Measurements from ENCODE around the gene TTLL7. TPM values are rescaled to one million over a fixed set of nuclear protein-coding genes. Genes with fewer than 3 reads are reported as not detected.

Gene TTLL7
- total RNA-seq, 1 experiment from 2014 or later = 7.9 TPM

DNA sequence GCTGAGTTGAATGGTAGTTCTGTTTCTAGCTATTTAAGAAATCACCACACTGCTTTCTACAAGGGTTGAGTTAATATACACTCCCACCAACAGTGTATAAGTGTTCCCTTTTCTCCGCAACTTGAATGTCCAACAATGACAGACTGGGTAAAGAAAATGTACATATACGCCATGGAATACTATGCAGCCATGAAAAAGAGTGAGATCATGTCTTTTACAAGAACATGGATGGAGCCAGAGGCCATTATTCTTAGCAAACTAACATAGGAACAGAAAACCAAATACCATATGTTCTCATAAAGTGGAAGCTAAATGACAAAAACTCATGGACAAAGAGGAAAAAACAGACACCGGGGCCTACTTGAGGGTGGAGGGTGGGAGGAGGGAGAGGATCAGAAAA, 14.8 kb upstream of the TTLL7 start (continued):
- no peak for TF ChIP-seq FOXK1 (CRISPR knock-in tag; IDR thresholded peaks at IDR 0.05)
- no peak for TF ChIP-seq FOXP1 (CRISPR knock-in tag; IDR thresholded peaks at IDR 0.05; ENCODE audit: borderline replicate concordance)
- TF ChIP-seq NFE2L1 (CRISPR knock-in tag; IDR thresholded peaks at IDR 0.05) = no peak
- TF ChIP-seq MLX (CRISPR knock-in tag; IDR thresholded peaks at IDR 0.05) = no peak
- TF ChIP-seq, protein P1, sequence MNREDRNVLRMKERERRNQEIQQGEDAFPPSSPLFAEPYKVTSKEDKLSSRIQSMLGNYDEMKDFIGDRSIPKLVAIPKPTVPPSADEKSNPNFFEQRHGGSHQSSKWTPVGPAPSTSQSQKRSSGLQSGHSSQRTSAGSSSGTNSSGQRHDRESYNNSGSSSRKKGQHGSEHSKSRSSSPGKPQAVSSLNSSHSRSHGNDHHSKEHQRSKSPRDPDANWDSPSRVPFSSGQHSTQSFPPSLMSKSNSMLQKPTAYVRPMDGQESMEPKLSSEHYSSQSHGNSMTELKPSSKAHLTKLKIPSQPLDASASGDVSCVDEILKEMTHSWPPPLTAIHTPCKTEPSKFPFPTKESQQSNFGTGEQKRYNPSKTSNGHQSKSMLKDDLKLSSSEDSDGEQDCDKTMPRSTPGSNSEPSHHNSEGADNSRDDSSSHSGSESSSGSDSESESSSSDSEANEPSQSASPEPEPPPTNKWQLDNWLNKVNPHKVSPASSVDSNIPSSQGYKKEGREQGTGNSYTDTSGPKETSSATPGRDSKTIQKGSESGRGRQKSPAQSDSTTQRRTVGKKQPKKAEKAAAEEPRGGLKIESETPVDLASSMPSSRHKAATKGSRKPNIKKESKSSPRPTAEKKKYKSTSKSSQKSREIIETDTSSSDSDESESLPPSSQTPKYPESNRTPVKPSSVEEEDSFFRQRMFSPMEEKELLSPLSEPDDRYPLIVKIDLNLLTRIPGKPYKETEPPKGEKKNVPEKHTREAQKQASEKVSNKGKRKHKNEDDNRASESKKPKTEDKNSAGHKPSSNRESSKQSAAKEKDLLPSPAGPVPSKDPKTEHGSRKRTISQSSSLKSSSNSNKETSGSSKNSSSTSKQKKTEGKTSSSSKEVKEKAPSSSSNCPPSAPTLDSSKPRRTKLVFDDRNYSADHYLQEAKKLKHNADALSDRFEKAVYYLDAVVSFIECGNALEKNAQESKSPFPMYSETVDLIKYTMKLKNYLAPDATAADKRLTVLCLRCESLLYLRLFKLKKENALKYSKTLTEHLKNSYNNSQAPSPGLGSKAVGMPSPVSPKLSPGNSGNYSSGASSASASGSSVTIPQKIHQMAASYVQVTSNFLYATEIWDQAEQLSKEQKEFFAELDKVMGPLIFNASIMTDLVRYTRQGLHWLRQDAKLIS (CRISPR knock-in tag; IDR thresholded peaks at IDR 0.05; ENCODE audit: borderline replicate concordance) = no peak
- TF ChIP-seq, protein P2, sequence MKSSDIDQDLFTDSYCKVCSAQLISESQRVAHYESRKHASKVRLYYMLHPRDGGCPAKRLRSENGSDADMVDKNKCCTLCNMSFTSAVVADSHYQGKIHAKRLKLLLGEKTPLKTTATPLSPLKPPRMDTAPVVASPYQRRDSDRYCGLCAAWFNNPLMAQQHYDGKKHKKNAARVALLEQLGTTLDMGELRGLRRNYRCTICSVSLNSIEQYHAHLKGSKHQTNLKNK (CRISPR knock-in tag; IDR thresholded peaks at IDR 0.05) = no peak
- TF ChIP-seq SOX15 (CRISPR knock-in tag; IDR thresholded peaks at IDR 0.05) = no peak

- TF ChIP-seq JAZF1 (CRISPR knock-in tag; IDR thresholded peaks at IDR 0.05) (no peak), PRDM15 (CRISPR knock-in tag; IDR thresholded peaks at IDR 0.05) (no peak), NR3C1 (CRISPR knock-in tag; conservative IDR thresholded peaks at IDR 0.05; ENCODE audit: low read depth) (no peak), GABPB1 (CRISPR knock-in tag; IDR thresholded peaks at IDR 0.05) (no peak), GTF2I (CRISPR knock-in tag; conservative IDR thresholded peaks at IDR 0.05) (no peak)
- TF ChIP-seq, protein P3, sequence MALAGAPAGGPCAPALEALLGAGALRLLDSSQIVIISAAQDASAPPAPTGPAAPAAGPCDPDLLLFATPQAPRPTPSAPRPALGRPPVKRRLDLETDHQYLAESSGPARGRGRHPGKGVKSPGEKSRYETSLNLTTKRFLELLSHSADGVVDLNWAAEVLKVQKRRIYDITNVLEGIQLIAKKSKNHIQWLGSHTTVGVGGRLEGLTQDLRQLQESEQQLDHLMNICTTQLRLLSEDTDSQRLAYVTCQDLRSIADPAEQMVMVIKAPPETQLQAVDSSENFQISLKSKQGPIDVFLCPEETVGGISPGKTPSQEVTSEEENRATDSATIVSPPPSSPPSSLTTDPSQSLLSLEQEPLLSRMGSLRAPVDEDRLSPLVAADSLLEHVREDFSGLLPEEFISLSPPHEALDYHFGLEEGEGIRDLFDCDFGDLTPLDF (CRISPR knock-in tag; IDR thresholded peaks at IDR 0.05) = no peak
- DNase-seq (ENCODE audit: low spot score) (no peak), ATAC-seq (no peak)
- peaks cover 4% of the 10 kb centered on the region for H3K9me3 Mint-ChIP-seq
- no peaks in the 10 kb centered on the region for H3K36me3 Mint-ChIP-seq
- POLR2A ChIA-PET = no interaction called here
- peaks cover 60% of the 10 kb centered on the region for H3K27me3 Mint-ChIP-seq (ENCODE audit: low read depth)
- CTCF ChIA-PET = no interaction called here
- H3K4me3 Mint-ChIP-seq = no peak overlapping the region
- H3K4me1 Mint-ChIP-seq = no peaks in the 10 kb centered on the region
- no peak overlapping the region for H3K27ac Mint-ChIP-seq
Observed at GRCh38 chr1:84012018-84012417, 13.1 kb upstream of the TTLL7 start.

- ATAC-seq (no peak), DNase-seq (ENCODE audit: low spot score) (no peak)
- ChIA-PET CTCF (no interaction called here), POLR2A (no interaction called here)
- peaks cover 4% of the 10 kb centered on the region for H3K9me3 Mint-ChIP-seq
- H3K4me1 Mint-ChIP-seq = no peaks in the 10 kb centered on the region
- H3K27me3 Mint-ChIP-seq (ENCODE audit: low read depth) = peaks cover 55% of the 10 kb centered on the region
- H3K27ac Mint-ChIP-seq = no peak overlapping the region
- no peaks in the 10 kb centered on the region for H3K36me3 Mint-ChIP-seq
- H3K4me3 Mint-ChIP-seq = no peak overlapping the region
- no peak for TF ChIP-seq HMGA2 (CRISPR knock-in tag; IDR thresholded peaks at IDR 0.05)
- TF ChIP-seq RORB (CRISPR knock-in tag; IDR thresholded peaks at IDR 0.05) = no peak
- TF ChIP-seq FOXP1 (CRISPR knock-in tag; IDR thresholded peaks at IDR 0.05; ENCODE audit: borderline replicate concordance) = no peak
- TF ChIP-seq, protein P4, sequence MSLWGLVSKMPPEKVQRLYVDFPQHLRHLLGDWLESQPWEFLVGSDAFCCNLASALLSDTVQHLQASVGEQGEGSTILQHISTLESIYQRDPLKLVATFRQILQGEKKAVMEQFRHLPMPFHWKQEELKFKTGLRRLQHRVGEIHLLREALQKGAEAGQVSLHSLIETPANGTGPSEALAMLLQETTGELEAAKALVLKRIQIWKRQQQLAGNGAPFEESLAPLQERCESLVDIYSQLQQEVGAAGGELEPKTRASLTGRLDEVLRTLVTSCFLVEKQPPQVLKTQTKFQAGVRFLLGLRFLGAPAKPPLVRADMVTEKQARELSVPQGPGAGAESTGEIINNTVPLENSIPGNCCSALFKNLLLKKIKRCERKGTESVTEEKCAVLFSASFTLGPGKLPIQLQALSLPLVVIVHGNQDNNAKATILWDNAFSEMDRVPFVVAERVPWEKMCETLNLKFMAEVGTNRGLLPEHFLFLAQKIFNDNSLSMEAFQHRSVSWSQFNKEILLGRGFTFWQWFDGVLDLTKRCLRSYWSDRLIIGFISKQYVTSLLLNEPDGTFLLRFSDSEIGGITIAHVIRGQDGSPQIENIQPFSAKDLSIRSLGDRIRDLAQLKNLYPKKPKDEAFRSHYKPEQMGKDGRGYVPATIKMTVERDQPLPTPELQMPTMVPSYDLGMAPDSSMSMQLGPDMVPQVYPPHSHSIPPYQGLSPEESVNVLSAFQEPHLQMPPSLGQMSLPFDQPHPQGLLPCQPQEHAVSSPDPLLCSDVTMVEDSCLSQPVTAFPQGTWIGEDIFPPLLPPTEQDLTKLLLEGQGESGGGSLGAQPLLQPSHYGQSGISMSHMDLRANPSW (CRISPR knock-in tag; conservative IDR thresholded peaks at IDR 0.05; ENCODE audit: low read depth) = no peak
- no peak for TF ChIP-seq ZNF396 (CRISPR knock-in tag; IDR thresholded peaks at IDR 0.05; ENCODE audit: borderline replicate concordance)
- TF ChIP-seq ATF1 (CRISPR knock-in tag; IDR thresholded peaks at IDR 0.05) = no peak
- TF ChIP-seq, protein P3 (CRISPR knock-in tag; IDR thresholded peaks at IDR 0.05) = no peak
- TF ChIP-seq ATF2 (CRISPR knock-in tag; IDR thresholded peaks at IDR 0.05; ENCODE audit: borderline replicate concordance, low read depth) = no peak
Observed at GRCh38 chr1:84010136-84010535, 11.2 kb upstream of the TTLL7 start.

Data from WTC11 (cell line).